Diencephalon (tissue), 1 donor: ENCODE data around the gene AIRE. TPM values are rescaled to one million over a fixed set of nuclear protein-coding genes. Genes with fewer than 3 reads are reported as not detected.

Experiments
- small RNA-seq: library from RNA; depleted of rRNA; stranded (forward); fragments of <200 nt; gene quantifications from one replicate; pipeline ENCODE3, GENCODE V24; 2014
- total RNA-seq: library from RNA; depleted of rRNA; stranded (reverse); fragments of >200 nt; gene quantifications from one replicate; pipeline ENCODE4 v1.2.3, GENCODE V29; 2014

The AIRE gene
- total RNA-seq, result 0.23 TPM

GRCh38 chr21:44285138-44285992 lies at the start of gene AIRE:
TSS of gene AIRE (plus strand) at chr21:44285876. CDS start at chr21:44286007, 131 bp downstream.

GRCh38 chr21:44240842-44241241 lies 44.8 kb upstream of the AIRE start, which contains the start of gene ICOSLG:
TSS of gene ICOSLG (minus strand) at chr21:44240943. CDS start at chr21:44240817, 126 bp downstream.

GRCh38 chr21:44261675-44262295 lies 23.9 kb upstream of the AIRE start, which contains the start of gene DNMT3L:
TSS of gene DNMT3L (minus strand) at chr21:44261897. CDS start at chr21:44261259, 638 bp downstream.

DNA sequence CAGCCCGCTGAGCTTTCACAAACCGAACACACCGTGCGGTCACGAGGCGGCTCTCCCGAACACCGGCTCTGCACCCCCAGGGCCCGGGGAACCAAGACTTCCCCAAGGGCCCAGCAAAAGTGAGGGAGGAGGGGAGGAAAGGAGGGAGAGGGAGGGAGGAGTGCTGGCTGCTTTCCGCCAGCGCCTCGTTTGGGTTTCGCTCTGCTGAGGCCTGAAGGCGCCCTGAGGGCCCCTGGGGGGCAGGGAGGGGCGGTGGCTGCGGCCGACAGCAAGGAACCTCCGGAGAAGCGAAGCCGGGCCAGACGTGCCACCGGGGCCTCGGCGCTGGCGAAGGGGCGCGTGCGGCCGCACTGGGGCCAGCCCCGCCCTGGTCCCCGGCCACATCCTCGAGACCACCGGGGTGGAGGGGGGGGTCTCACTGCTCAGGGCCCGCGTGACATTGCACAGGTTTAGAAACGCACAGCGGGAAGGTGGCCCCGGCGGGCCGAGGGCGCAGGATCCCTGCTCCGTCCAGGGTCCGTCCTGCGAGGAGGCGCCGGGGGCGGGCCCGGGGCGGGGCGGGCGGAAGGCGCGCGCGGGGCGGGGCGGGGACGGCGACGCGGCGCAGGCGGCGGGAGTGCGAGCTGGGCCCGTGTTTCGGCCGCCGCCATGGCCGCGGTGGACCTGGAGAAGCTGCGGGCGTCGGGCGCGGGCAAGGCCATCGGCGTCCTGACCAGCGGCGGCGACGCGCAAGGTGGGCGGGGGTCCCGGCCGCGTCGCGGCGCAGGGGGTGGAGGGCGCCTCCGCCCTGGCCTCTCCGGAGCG lies 14.0 kb downstream of the AIRE start, which contains the start of gene PFKL:
PFKL (plus strand) TSS at position 596 of the 804 bp plus-strand sequence; CDS start at position 649, 53 bp downstream.

DNA sequence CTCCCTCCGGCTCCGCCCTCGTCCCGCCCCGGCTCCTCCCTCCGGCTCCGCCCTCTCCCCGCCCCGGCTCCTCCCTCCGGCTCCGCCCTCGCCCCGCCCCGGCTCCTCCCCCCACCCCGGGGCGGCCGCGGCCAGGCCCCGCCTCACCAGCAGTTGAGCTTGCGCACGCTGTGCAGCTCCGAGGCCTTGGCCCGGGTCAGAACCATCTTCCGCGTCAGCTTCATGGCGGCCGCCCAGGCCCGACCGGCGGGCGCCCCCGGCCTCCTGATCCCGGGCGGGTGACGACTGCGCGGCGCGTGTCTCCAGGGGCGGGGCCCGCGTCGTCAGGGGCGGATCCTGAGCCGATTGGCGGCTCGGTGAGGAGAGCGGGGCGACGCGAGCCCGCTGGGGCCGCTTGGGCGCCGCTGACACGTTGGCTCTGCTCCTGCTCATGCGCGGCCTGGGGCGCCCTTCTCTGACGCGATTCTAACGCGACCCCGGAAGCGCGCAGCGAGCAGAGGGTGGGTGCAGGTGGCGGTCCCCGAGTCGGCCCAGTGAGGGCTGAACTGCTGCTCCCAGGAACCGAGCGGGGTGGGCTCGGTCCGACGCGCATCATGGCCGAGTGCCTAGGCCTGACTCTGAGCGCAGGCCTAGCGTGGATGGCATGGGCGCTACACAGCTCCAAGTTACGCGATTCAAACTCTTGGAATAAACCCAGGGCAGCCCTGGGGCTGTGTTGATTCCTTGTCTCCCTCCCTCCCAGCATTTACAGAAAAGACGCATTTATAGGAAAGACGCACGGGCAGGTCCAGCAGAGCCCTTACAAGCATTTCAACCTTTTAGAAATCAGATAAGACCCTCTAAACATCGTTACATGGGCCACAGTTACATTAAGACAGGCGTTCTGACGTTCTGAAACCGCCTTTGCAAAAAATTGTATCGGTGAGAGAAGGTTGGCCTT lies 53.6 kb downstream of the AIRE start, which contains the start of gene CFAP410:
CFAP410 (minus strand) TSS at position 420 of the 940 bp plus-strand sequence; CDS start at position 224, 196 bp downstream.

Small RNAs within 50 kb of the gene (small RNA-seq; reads per million reads assigned to genes)
- gene AP001059.3, result not detected

Other genes with a start within 250 kb of the AIRE start
- gene PWP2, start 178.5 kb upstream of the AIRE start, total RNA-seq, result 3.5 TPM
- 21.9 TPM for gene GATD3, start 152.2 kb upstream of the AIRE start, total RNA-seq
- 0.69 TPM for gene ICOSLG, start 44.9 kb upstream of the AIRE start, total RNA-seq
- gene DNMT3L, start 24.0 kb upstream of the AIRE start, total RNA-seq, result not detected
- gene PFKL, start 14.2 kb downstream of the AIRE start, total RNA-seq, result 133 TPM
- gene CFAP410, start 53.5 kb downstream of the AIRE start, total RNA-seq, result 10.4 TPM
- gene TRPM2, start 67.7 kb downstream of the AIRE start, total RNA-seq, result 9.2 TPM
- gene LRRC3, start 169.6 kb downstream of the AIRE start, total RNA-seq, result 5.8 TPM